Stomach (tissue), 9 donors: Measurements from ENCODE around the gene SLC25A24. TPM values are rescaled to one million over a fixed set of nuclear protein-coding genes. Genes with fewer than 3 reads are reported as not detected.
"Not testable (repeated sequence)": the region's sequence is repeated elsewhere in the genome, so short reads cannot be mapped to it uniquely, and the experiment has no call there.

ENCODE experiments used
- DNase-seq, 2 donors: peaks; one replicate each; pipeline versions ENCODE4 v3.0.0 to v3.0.0-alpha.2; 2013 to 2019
- H3K27ac ChIP-seq, 5 donors: fragments of 200-600 bp in 4 of 5; sonication (generic) in 4 of 5; one replicate each; pipeline ENCODE4 v1.5.1; 2013 to 2019; ENCODE audit warnings: mild to moderate bottlenecking in 1 of 5, moderate library complexity in 1 of 5
- H3K27me3 ChIP-seq, 3 donors: fragments of 200-600 bp; sonication (generic); one replicate each; pipeline ENCODE4 v1.5.1; 2017 to 2019; ENCODE audit warnings: mixed run types in 1 of 3
- H3K36me3 ChIP-seq, 4 donors: fragments of 200-600 bp; sonication (generic); 1 replicate in 3 of 4; 2 replicates in 1 of 4; pipeline ENCODE4 v1.5.1; 2016 to 2019
- H3K4me1 ChIP-seq, 4 donors: fragments of 200-600 bp; sonication (generic); one replicate each; pipeline ENCODE4 v1.5.1; 2016 to 2019
- H3K4me3 ChIP-seq, 4 donors: fragments of 200-600 bp; sonication (generic) in 3 of 4; one replicate each; pipeline ENCODE4 v1.5.1; 2016 to 2019; ENCODE audit warnings: mild to moderate bottlenecking in 1 of 4
- H3K9me3 ChIP-seq, 4 donors: fragments of 200-600 bp; sonication (generic); one replicate each; pipeline ENCODE4 v1.5.1; 2016 to 2019
- EP300 ChIP-seq: sonication (generic); formaldehyde crosslinking; IDR thresholded peaks from one replicate; pipeline ENCODE4 v1.6.1; 2017; ENCODE audit warnings: antibody characterized with exemption
- POLR2A ChIP-seq, 4 donors: fragments of 450-650 bp; IDR thresholded peaks; one replicate each; pipeline ENCODE4 v1.6.1; 2016; ENCODE audit warnings: antibody characterized with exemption in 4 of 4, control low read depth in 2 of 4, mild to moderate bottlenecking in 1 of 4, moderate library complexity in 1 of 4
- POLR2AphosphoS5 ChIP-seq, 3 donors: sonication (generic); formaldehyde crosslinking; IDR thresholded peaks; one replicate each; pipeline ENCODE4 v1.6.1; 2016; ENCODE audit warnings: antibody characterized with exemption in 3 of 3
- WGBS, 5 donors: extraction: QIAGEN DNeasy Blood & Tissue Kit in 3 of 5; methylation state at CpG; one replicate each; pipeline versions ENCODE4 v1.1.5 to v1.1.7; 2013 to 2018; 5-methylcytosine and 5-hydroxymethylcytosine counted together
- intact Hi-C: fragments of 100-400 bp; cut with DNase I; formaldehyde crosslinking; loops from one replicate; pipeline ENCODE4 v1.15.1; 2023; ENCODE audit warnings: low total_unique reads
- polyA plus RNA-seq, 3 donors: library from polyadenylated mRNA; stranded (reverse); fragments of 200-250 nt; gene quantifications; one replicate each; pipeline ENCODE4 v1.2.3, GENCODE V29; 2013
- total RNA-seq, 5 donors: library from RNA; depleted of rRNA; stranded (reverse); fragments of >200 nt; gene quantifications; one replicate each; pipeline versions ENCODE4 v1.1.0 to v1.2.3, GENCODE V29; 2014 to 2016
- TF ChIP-seq, protein P1 (sequence below), 7 experiments: fragments of 450-650 bp in 4 of 7; fragments of 200-600 bp in 3 of 7; sonication (generic) in 3 of 7; IDR thresholded peaks; one replicate each; pipeline ENCODE4 v1.5.1; 2016 to 2019; ENCODE audit warnings: antibody characterized with exemption in 7 of 7, control low read depth in 2 of 7, mild to moderate bottlenecking in 1 of 7
- donor health status: healthy with polysubstance abuse.
- donor health status: Bipolar disorder and iron deficiency.
- donor health status: healthy.

The SLC25A24 gene
- total and polyA plus RNA-seq, 8 donors: 4.1 to 76.9 (median 19.3) TPM

- intact Hi-C loops, H3K9me3 ChIP-seq, H3K4me3 ChIP-seq, H3K27ac ChIP-seq, DNase-seq, H3K27me3 ChIP-seq, H3K4me1 ChIP-seq: not testable (repeated sequence)
- 93 to 99% (median 93%) methylated on average over 2 of the region's 2 CpGs for WGBS, 5 donors
- H3K36me3 ChIP-seq: peaks cover 6 to 41% (median 34%) of the 10 kb centered on the region in 4 donors
Observed at GRCh38 chr1:108132367-108132766, 67.8 kb downstream of the SLC25A24 start.

DNA sequence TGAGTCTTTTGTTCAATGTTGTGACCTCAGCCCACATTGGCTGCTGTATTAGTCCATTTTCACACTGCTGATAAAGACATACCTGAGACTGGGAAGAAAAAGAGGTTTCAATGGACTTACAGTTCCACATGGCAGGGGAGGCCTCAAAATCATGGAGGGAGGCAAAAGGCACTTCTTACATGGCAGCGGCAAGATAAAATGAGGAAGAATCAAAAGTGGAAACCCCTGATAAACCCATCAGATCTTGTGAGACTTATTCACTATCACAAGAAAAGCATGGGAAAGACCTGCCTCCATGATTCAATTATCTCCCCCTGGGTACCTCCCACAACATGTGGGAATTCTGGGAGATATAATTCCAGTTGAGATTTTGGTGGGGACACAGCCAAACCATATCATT is 68.9 kb downstream of the SLC25A24 start:
- WGBS, 5 donors: 93 to 96% (median 96%) methylated on average over 1 of the region's 1 CpG
- not testable (repeated sequence) for DNase-seq

GRCh38 chr1:108130794-108131193 is 69.3 kb downstream of the SLC25A24 start:
- intact Hi-C loops: no loop called here
- Histone ChIP-seq H3K36me3 (peaks cover 3 to 25% (median 18%) of the 10 kb centered on the region in 4 donors), H3K27ac (no peak overlapping the region), H3K4me1 (peaks cover 0 to 16% (median 9%) of the 10 kb centered on the region in 4 donors), H3K4me3 (no peak overlapping the region), H3K9me3 (no peaks in the 10 kb centered on the region), H3K27me3 (no peaks in the 10 kb centered on the region)
- TF ChIP-seq POLR2A (IDR thresholded peaks at IDR 0.05) (no peak), POLR2AphosphoS5 (IDR thresholded peaks at IDR 0.05) (no peak), EP300 (no peak)
- TF ChIP-seq, protein P1, sequence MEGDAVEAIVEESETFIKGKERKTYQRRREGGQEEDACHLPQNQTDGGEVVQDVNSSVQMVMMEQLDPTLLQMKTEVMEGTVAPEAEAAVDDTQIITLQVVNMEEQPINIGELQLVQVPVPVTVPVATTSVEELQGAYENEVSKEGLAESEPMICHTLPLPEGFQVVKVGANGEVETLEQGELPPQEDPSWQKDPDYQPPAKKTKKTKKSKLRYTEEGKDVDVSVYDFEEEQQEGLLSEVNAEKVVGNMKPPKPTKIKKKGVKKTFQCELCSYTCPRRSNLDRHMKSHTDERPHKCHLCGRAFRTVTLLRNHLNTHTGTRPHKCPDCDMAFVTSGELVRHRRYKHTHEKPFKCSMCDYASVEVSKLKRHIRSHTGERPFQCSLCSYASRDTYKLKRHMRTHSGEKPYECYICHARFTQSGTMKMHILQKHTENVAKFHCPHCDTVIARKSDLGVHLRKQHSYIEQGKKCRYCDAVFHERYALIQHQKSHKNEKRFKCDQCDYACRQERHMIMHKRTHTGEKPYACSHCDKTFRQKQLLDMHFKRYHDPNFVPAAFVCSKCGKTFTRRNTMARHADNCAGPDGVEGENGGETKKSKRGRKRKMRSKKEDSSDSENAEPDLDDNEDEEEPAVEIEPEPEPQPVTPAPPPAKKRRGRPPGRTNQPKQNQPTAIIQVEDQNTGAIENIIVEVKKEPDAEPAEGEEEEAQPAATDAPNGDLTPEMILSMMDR (IDR thresholded peaks at IDR 0.05): no peak
- DNase-seq: no peak
- WGBS, 5 donors: 53 to 65% (median 59%) methylated on average over 2 of the region's 2 CpGs

More for the DNA sequence above, 68.9 kb downstream of the SLC25A24 start:
- H3K27ac ChIP-seq, H3K9me3 ChIP-seq, H3K27me3 ChIP-seq, intact Hi-C loops, H3K4me3 ChIP-seq: not testable (repeated sequence)
- H3K36me3 ChIP-seq: peaks cover 6 to 30% (median 23%) of the 10 kb centered on the region in 4 donors
- peaks cover 0 to 11% (median 8%) of the 10 kb centered on the region in 4 donors for H3K4me1 ChIP-seq

DNA sequence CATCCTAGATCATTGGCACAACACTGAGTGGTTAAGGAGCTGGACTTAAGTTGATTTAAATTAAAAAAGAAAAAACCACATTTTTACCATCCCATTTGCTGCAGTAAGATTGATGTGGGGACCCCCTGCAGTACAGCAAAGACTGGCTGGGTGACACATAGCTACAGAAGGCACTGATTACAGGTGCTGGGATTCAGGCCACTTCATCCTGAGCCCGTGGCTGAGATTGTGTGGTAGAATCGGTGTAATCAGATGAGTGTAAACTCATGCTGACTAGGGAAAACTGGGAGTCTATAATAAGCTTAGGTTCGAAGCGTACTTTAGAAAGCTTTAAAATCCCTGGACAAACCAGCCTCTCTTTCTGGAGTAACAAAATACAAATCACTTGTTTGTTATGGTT is 70.1 kb downstream of the SLC25A24 start:
- no peak overlapping the region for H3K27ac ChIP-seq
- peaks cover 0 to 22% (median 12%) of the 10 kb centered on the region in 4 donors for H3K36me3 ChIP-seq
- H3K4me3 ChIP-seq: no peak overlapping the region
- H3K27me3 ChIP-seq: no peaks in the 10 kb centered on the region
- H3K4me1 ChIP-seq: peaks cover 0 to 22% (median 15%) of the 10 kb centered on the region in 4 donors
- DNase-seq: no peak
- no peaks in the 10 kb centered on the region for H3K9me3 ChIP-seq
- 69 to 77% (median 72%) methylated on average over 4 of the region's 4 CpGs for WGBS, 5 donors
- intact Hi-C loops: no loop called here
- TF ChIP-seq, protein P1 (IDR thresholded peaks at IDR 0.05): no peak

DNA sequence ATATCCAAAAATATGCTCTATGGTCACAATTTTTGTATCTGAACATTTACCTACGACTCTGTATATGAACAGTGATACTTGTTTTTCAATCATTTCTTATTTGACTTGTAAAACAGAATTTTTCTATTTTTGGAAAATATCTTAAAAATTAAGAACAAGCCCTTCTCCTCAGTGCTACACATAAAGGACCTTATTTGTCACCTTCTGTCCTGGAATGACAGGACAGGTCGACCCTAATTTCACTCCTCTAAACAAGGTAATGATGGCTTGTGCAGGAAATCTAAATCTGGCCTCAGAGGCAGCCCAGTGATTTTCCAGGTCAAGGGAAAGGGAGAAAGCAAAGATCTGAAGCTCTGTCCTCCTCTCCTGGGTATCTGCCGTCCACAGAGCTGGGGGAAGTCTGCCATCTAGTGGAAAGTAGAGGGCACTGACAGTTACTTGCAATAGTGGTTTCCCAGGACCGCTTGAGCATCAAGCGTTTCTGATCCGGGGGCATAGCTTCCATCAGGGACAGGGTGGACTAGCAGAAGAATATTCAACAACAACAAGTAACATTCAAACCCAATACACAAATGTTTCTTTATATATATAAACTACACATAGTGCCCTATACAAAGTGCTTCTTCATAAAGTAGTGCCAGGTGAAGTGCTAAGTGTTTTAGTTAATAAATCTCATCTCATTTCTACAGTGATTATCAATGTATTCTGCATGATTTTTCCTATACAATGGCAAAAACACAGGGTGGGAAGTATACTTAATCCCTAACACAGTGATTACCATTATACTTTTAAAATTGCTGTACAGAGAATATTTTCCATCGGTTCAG is 74.6 kb downstream of the SLC25A24 start:
- intact Hi-C loops: no loop called here
- Histone ChIP-seq H3K4me3 (no peak overlapping the region), H3K4me1 (peaks cover 0 to 22% (median 15%) of the 10 kb centered on the region in 4 donors), H3K27ac (no peak overlapping the region), H3K27me3 (peaks cover 0 to 12% (median 0%) of the 10 kb centered on the region in 3 donors), H3K9me3 (no peaks in the 10 kb centered on the region), H3K36me3 (no peaks in the 10 kb centered on the region)
- 6 to 12% (median 8%) methylated on average over 7 of the region's 7 CpGs for WGBS, 5 donors
- no peak for TF ChIP-seq POLR2A (IDR thresholded peaks at IDR 0.05)
- TF ChIP-seq POLR2AphosphoS5 (IDR thresholded peaks at IDR 0.05): peak in 2 of 3 donors; percentile 17 to 48
- TF ChIP-seq, protein P1 (IDR thresholded peaks at IDR 0.05): peak in 5 of 7 experiments; percentile 84 to 95 (median 92)
- TF ChIP-seq EP300: no peak
- peak; percentile 69 to 92 for DNase-seq
